ENCODE results near the gene AKR1B15. TPM values are rescaled to one million over a fixed set of nuclear protein-coding genes. Genes with fewer than 3 reads are reported as not detected.

Gene AKR1B15
- total and polyA plus RNA-seq, 2 experiments from 2014 or later, result 0.21 to 2.6 TPM

DNA sequence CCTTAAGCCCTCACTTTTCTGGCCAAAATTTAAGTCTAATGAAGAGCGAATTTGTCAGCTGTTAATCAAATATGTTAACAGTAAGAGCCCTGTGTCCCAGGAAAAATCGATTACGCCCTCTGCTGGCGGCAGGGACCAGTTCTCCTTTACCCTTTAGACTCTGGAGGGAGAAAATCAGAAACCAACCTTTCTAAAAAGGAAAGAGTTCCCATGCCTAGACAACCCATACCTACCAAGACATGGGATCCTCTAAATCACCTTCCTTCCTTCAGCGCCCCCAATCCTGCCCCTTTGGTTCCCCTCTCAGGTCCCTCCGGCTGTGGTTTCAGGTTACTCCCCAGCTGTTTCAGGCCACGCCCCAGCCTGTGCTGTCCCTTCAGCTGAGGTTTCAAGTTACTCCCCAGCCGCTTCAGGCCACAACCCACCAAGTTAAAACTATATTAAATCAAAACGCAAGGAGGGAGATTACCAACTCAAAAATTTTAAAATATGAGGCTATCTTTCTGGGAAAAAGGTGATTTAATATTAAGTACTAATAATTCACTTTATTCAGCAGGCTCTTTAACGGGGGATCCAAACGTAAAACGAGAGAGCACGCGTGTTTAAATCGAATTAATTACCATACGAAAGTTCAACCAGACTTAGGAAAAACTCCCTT, 1.4 kb upstream of the AKR1B15 start:
- peak overlapping the region; percentile 34 for H3K4me3 ChIP-seq
- peak; percentile 68 to 88 for DNase-seq (ENCODE audit: low read depth in 1 of 2, low spot score in 1 of 2)
- TF ChIP-seq, protein P1, sequence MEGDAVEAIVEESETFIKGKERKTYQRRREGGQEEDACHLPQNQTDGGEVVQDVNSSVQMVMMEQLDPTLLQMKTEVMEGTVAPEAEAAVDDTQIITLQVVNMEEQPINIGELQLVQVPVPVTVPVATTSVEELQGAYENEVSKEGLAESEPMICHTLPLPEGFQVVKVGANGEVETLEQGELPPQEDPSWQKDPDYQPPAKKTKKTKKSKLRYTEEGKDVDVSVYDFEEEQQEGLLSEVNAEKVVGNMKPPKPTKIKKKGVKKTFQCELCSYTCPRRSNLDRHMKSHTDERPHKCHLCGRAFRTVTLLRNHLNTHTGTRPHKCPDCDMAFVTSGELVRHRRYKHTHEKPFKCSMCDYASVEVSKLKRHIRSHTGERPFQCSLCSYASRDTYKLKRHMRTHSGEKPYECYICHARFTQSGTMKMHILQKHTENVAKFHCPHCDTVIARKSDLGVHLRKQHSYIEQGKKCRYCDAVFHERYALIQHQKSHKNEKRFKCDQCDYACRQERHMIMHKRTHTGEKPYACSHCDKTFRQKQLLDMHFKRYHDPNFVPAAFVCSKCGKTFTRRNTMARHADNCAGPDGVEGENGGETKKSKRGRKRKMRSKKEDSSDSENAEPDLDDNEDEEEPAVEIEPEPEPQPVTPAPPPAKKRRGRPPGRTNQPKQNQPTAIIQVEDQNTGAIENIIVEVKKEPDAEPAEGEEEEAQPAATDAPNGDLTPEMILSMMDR (IDR thresholded peaks at IDR 0.05; ENCODE audit: low read depth, low read length), result peak; percentile 92
- no peaks in the 10 kb centered on the region for H3K27me3 ChIP-seq
- H3K36me3 ChIP-seq, result no peaks in the 10 kb centered on the region
- peak overlapping the region; percentile 4 for H3K27ac ChIP-seq
- H3K9me3 ChIP-seq (ENCODE audit: low read depth), result no peaks in the 10 kb centered on the region
- H3K4me1 ChIP-seq (ENCODE audit: low read depth), result peaks cover 16% of the 10 kb centered on the region

DNA sequence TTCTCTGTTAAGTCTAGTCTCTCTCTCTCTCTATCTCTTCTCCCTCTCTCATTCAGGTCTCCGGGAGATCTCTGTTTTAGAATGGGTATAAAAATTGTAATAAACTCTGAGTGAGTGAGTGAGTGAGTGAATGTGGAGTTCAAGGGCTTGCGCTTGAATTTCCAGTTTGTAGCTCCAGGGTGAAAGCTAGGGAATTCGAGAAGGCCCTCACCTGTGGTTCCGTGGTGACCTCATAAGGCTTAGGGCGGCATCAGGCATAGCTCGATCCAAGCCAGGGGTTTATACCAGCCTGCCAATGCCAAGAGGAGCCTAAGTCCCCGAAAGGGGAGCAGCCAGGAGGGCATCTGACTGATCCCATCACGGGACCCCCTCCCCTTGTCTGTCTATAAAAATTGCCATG, 456 bp downstream of the AKR1B15 start:
- no peak overlapping the region for H3K27ac ChIP-seq
- no peaks in the 10 kb centered on the region for H3K27me3 ChIP-seq
- no peaks in the 10 kb centered on the region for H3K36me3 ChIP-seq
- H3K9me3 ChIP-seq (ENCODE audit: low read depth), result no peaks in the 10 kb centered on the region
- no peak overlapping the region for H3K4me3 ChIP-seq
- H3K4me1 ChIP-seq (ENCODE audit: low read depth), result peaks cover 16% of the 10 kb centered on the region
- DNase-seq (ENCODE audit: low read depth in 1 of 2, low spot score in 1 of 2), result no peak
- TF ChIP-seq, protein P1 (IDR thresholded peaks at IDR 0.05; ENCODE audit: low read depth, low read length), result no peak

DNA sequence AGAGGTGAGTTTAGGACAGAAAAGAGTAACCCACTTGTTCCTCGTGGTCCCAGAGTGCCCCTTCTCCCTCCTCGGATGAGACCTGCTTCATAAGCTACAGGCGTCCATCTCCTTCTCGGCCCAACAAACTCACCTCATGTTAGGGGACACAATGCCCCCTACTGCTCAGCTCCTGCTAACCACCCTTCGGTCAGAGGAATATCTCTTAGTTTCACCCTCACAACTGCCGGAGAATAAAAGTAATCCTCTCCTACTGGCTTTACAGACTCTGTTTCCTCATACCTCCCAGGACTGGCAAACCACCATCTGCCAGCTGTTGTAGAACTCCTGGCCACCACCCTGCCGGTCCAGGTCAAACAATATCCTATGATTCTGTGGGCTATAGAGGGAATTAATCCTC, 3.2 kb downstream of the AKR1B15 start:
- Histone ChIP-seq H3K36me3 (no peaks in the 10 kb centered on the region), H3K27ac (no peak overlapping the region), H3K4me1 (ENCODE audit: low read depth) (peaks cover 11% of the 10 kb centered on the region), H3K4me3 (no peak overlapping the region), H3K27me3 (no peaks in the 10 kb centered on the region), H3K9me3 (ENCODE audit: low read depth) (no peaks in the 10 kb centered on the region)
- TF ChIP-seq, protein P1 (IDR thresholded peaks at IDR 0.05; ENCODE audit: low read depth, low read length), result peak; percentile 8
- peak in 1 of 2 donors; percentile 29 for DNase-seq (ENCODE audit: low read depth in 1 of 2, low spot score in 1 of 2)

DNA sequence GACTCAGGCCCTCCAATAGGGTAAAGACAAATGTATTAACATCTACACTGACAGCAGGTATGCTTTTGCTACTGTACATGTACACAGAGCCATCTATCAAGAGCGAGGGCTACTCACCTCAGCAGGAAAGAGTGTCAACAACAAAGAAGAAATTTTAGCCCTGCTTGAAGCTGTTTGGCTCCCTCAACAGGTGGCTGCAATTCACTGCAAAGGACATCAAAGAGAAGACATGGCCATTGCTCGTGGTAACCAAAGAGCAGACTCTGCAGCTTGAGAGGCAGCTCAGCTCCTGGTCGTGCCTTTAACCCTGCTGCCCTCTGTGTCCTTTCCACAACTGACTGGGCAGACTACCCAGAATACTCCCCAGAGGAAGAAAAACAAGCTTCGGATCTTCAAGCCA, 5.1 kb downstream of the AKR1B15 start:
- H3K4me1 ChIP-seq (ENCODE audit: low read depth), result peaks cover 4% of the 10 kb centered on the region

DNA sequence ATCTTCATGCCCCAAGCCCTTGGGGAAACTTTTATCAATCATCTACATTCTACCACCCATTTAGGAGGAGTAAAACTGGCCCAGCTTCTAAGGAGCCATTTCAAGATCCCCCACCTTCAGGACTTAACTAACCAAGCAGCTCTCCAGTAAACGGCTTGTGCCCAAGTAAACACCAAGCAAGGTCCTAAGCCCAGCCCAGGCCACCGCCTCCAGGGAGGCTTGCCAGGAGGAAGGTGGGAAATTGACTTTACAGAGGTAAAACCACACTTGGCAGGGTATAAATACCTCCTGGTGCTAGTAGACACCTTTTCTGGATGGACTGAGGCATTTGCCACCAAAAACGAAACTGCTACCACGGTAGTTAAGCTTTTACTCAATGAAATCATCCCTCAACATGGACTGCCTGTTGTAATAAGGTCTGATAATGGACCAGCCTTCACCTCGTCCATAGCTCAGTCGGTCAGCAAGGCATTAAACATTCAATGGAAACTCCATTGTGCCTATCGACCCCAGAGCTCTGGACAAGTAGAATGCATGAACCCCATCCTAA, 5.6 kb downstream of the AKR1B15 start:
- TF ChIP-seq, protein P1 (IDR thresholded peaks at IDR 0.05; ENCODE audit: low read depth, low read length), result no peak
- DNase-seq (ENCODE audit: low read depth in 1 of 2, low spot score in 1 of 2), result no peak
- no peak overlapping the region for H3K4me3 ChIP-seq
- no peaks in the 10 kb centered on the region for H3K9me3 ChIP-seq (ENCODE audit: low read depth)
- H3K27me3 ChIP-seq, result no peaks in the 10 kb centered on the region
- no peaks in the 10 kb centered on the region for H3K36me3 ChIP-seq
- H3K4me1 ChIP-seq (ENCODE audit: low read depth), result peaks cover 4% of the 10 kb centered on the region
- H3K27ac ChIP-seq, result no peak overlapping the region

More for the DNA sequence above, 5.1 kb downstream of the AKR1B15 start:
- H3K27me3 ChIP-seq, result no peaks in the 10 kb centered on the region
- no peaks in the 10 kb centered on the region for H3K9me3 ChIP-seq (ENCODE audit: low read depth)
- no peak overlapping the region for H3K27ac ChIP-seq
- DNase-seq (ENCODE audit: low read depth in 1 of 2, low spot score in 1 of 2), result peak in 1 of 2 donors; percentile 30
- no peak overlapping the region for H3K4me3 ChIP-seq
- H3K36me3 ChIP-seq, result no peaks in the 10 kb centered on the region
- TF ChIP-seq, protein P1 (IDR thresholded peaks at IDR 0.05; ENCODE audit: low read depth, low read length), result no peak

Data from cardiac muscle cell (in vitro differentiated cells and primary cell).